ENCODE measurements around the gene KCNA5. TPM values are rescaled to one million over a fixed set of nuclear protein-coding genes. Genes with fewer than 3 reads are reported as not detected.

Gene KCNA5
- total and polyA plus RNA-seq, 2 of the 4 experiments (the other 2 are of a cell fraction) = not detected

DNA sequence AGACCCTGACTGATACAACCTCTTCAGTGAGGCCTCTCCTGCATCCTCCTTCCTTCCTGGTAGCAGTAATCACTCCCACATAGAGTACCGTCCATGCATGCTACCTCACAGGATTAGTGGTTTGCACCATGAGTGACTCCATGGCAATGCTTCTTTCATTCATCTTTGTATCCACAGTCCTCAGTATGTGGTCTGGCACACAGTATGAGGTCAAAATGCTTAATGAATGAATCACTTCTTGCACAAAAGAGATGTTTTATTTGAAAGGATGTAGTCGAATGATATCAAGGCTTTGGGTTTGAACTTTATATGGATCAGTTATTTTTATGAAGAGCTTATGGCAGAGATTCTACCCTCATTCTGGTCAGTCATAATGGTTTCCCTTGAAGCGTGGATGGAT, 42.2 kb downstream of the KCNA5 start:
- no peak overlapping the region for H3K4me3 ChIP-seq (ENCODE audit: insufficient read depth, low read depth, low read length)
- no peaks in the 10 kb centered on the region for H3K9me3 ChIP-seq (ENCODE audit: control insufficient read depth, insufficient read depth, low read length)
- H3K18ac ChIP-seq (ENCODE audit: low read depth, low read length) = peak overlapping the region; percentile 49; the same call in 1 of the 2 replicates
- ChIA-PET POLR2A (ENCODE audit: unreplicated experiment) (interaction anchor here (0.6 kb wide), 1 partner anchor 342 kb away, joined by 6 read pairs; no protein-coding TSS in a partner anchor), CTCF (interaction anchor here (1.0 to 1.4 kb wide), 3 partner anchors 64 to 231 kb away, joined by 3 to 4 read pairs (median 3); no protein-coding TSS in a partner anchor)
- no peaks in the 10 kb centered on the region for H3K27me3 ChIP-seq (ENCODE audit: control insufficient read depth, insufficient read depth, low read length)
- peak overlapping the region; percentile 9 to 77; a peak in 2 of 4 replicates for H4K8ac ChIP-seq (ENCODE audit: low read depth in 2 of 2, low read length in 2 of 2)
- H4K5ac ChIP-seq (ENCODE audit: low read depth, low read length) = no peak overlapping the region
- WGBS, 2 experiments (ENCODE audit: extremely low coverage in 2 of 2, insufficient read length in 1 of 2) = no CpG with 5 or more reads among the region's 3 CpGs
- peaks cover 23% of the 10 kb centered on the region for H3K4me1 ChIP-seq (ENCODE audit: control insufficient read depth, insufficient read depth, low read length)
- peak overlapping the region; percentile 84 for H3K4ac ChIP-seq (ENCODE audit: low read depth, low read length)
- peak overlapping the region; percentile 62 for H2BK5ac ChIP-seq (ENCODE audit: low read depth, low read length, poor library complexity, severe bottlenecking)
- peak; percentile 97 for DNase-seq
- H2AK9ac ChIP-seq (replicated peaks; ENCODE audit: low read depth, low read length, poor library complexity) = no peak overlapping the region
- no peak overlapping the region for H3K4me2 ChIP-seq (ENCODE audit: low read depth, low read length)
- peak; percentile 66 for ATAC-seq (ENCODE audit: low read depth)
- H3K23ac ChIP-seq (ENCODE audit: low read depth, low read length) = peak overlapping the region; percentile 77; the same call in 1 of the 2 replicates
- H3K56ac ChIP-seq (ENCODE audit: extremely low read depth, insufficient read depth, low read length) = peak overlapping the region; percentile 12; the same call in 1 of the 2 replicates
- H2BK15ac ChIP-seq (ENCODE audit: low read depth, low read length) = peak overlapping the region; percentile 47; the same call in 2 of the 3 replicates
- peak overlapping the region; percentile 24; the same call in 1 of the 2 replicates for H3K27ac ChIP-seq (ENCODE audit: insufficient read depth, low read length)
- no TSS peak for BruUV-seq (replicated peaks)
- H4K20me1 ChIP-seq (ENCODE audit: insufficient read depth, low read length) = no peaks in the 10 kb centered on the region
- peak overlapping the region; percentile 89 for H2BK120ac ChIP-seq (ENCODE audit: low read depth, low read length)
- peak overlapping the region; percentile 11 for H2AFZ ChIP-seq (replicated peaks; ENCODE audit: low read length, poor library complexity)
- H3K9me1 ChIP-seq (ENCODE audit: insufficient read depth, low read length) = peaks cover 29% of the 10 kb centered on the region
- H3K79me1 ChIP-seq (ENCODE audit: low read depth in 1 of 2, low read length in 2 of 2) = peaks cover 0 to 4% of the 10 kb centered on the region in 2 experiments; a peak in 1 of 4 replicates
- H3K9ac ChIP-seq (ENCODE audit: low read depth, low read length) = no peak overlapping the region
- TF ChIP-seq CEBPB (IDR thresholded peaks at IDR 0.05; ENCODE audit: low read depth, low read length) (peak; percentile 92), NFE2L2 (IDR thresholded peaks at IDR 0.05; ENCODE audit: low read depth, low read length) (no peak), CHD1 (IDR thresholded peaks at IDR 0.05; ENCODE audit: low read depth, low read length) (no peak), MAFK (IDR thresholded peaks at IDR 0.05; ENCODE audit: low read depth, low read length) (0 out of 2 replicates have a peak, but pooled peaks have one; percentile 26), POLR2A (IDR thresholded peaks at IDR 0.05; ENCODE audit: low read depth, low read length) (no peak), BHLHE40 (IDR thresholded peaks at IDR 0.05; ENCODE audit: low read depth, low read length) (peak; percentile 70), RAD21 (IDR thresholded peaks at IDR 0.05; ENCODE audit: low read length) (no peak), SMC3 (IDR thresholded peaks at IDR 0.05; ENCODE audit: low read depth, low read length) (peak; percentile 12; the same call in 1 of the 2 replicates), FOS (IDR thresholded peaks at IDR 0.05; ENCODE audit: low read depth, low read length) (peak; percentile 86)
- TF ChIP-seq, protein P1, sequence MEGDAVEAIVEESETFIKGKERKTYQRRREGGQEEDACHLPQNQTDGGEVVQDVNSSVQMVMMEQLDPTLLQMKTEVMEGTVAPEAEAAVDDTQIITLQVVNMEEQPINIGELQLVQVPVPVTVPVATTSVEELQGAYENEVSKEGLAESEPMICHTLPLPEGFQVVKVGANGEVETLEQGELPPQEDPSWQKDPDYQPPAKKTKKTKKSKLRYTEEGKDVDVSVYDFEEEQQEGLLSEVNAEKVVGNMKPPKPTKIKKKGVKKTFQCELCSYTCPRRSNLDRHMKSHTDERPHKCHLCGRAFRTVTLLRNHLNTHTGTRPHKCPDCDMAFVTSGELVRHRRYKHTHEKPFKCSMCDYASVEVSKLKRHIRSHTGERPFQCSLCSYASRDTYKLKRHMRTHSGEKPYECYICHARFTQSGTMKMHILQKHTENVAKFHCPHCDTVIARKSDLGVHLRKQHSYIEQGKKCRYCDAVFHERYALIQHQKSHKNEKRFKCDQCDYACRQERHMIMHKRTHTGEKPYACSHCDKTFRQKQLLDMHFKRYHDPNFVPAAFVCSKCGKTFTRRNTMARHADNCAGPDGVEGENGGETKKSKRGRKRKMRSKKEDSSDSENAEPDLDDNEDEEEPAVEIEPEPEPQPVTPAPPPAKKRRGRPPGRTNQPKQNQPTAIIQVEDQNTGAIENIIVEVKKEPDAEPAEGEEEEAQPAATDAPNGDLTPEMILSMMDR (conservative IDR thresholded peaks at IDR 0.05; ENCODE audit: low read depth, low read length) = no peak
- TF ChIP-seq, protein P2, sequence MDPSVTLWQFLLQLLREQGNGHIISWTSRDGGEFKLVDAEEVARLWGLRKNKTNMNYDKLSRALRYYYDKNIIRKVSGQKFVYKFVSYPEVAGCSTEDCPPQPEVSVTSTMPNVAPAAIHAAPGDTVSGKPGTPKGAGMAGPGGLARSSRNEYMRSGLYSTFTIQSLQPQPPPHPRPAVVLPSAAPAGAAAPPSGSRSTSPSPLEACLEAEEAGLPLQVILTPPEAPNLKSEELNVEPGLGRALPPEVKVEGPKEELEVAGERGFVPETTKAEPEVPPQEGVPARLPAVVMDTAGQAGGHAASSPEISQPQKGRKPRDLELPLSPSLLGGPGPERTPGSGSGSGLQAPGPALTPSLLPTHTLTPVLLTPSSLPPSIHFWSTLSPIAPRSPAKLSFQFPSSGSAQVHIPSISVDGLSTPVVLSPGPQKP (IDR thresholded peaks at IDR 0.05; ENCODE audit: borderline replicate concordance, low read depth, low read length) = no peak
- no peaks in the 10 kb centered on the region for H3K36me3 ChIP-seq (ENCODE audit: control insufficient read depth, insufficient read depth, low read length)
- H3K14ac ChIP-seq (replicated peaks; ENCODE audit: low read depth, low read length) = peak overlapping the region; percentile 78
- intact Hi-C loops (cut with micrococcal nuclease) = loop anchor here (2.0 to 10.0 kb wide), 2 partner anchors 347 to 959 kb away; partner anchors contain the start of gene NTF3
- H2AK5ac ChIP-seq (ENCODE audit: low read depth, low read length) = peak overlapping the region; percentile 89
- in situ Hi-C loops (cut with MboI; ENCODE audit: low sequenced_read_pairs) = loop anchor here (5.0 kb wide), 1 partner anchor 64 kb away; no protein-coding TSS in a partner anchor
- dilution Hi-C loops (cut with HindIII; ENCODE audit: low sequenced_read_pairs, unreplicated experiment) = no loop called here
- peak overlapping the region; percentile 77 for H4K91ac ChIP-seq (ENCODE audit: insufficient read depth, low read depth, low read length)
- peak overlapping the region; percentile 91 for H2BK20ac ChIP-seq (ENCODE audit: low read depth, low read length)
